Activated CD8-positive, alpha-beta memory T cell treated with anti-CD3 and anti-CD28 coated beads, Interleukin-2, amount 10 ng/mL, durations not matched to agents 7 days and 5 days (primary cell): ENCODE measurements around the gene PLCD3. TPM values are rescaled to one million over a fixed set of nuclear protein-coding genes. Genes with fewer than 3 reads are reported as not detected.

Experiments
- ATAC-seq: fragments of 150-1000 bp; cut with Tn5 transposase; one replicate; pipeline ENCODE4 v1.10.0; 2021; ENCODE audit warnings: moderate library complexity
- CTCF ChIA-PET: fragments of 350-600 bp; sonication (Branson Sonifier 250); formaldehyde crosslinking; loops from one replicate; lab custom pipeline; 2021; ENCODE audit warnings: antibody characterized with exemption; lab: Charles Lee
- DNase-seq: peaks from one replicate; pipeline ENCODE4 v3.0.0-alpha.2; 2020
- H3K27ac Mint-ChIP-seq: one replicate; pipeline ENCODE4 v1.8.0; 2021; ENCODE audit warnings: mild to moderate bottlenecking, mixed read lengths
- H3K27me3 Mint-ChIP-seq: one replicate; pipeline ENCODE4 v1.8.0; 2021; ENCODE audit warnings: mixed read lengths
- H3K36me3 Mint-ChIP-seq: one replicate; pipeline ENCODE4 v1.8.0; 2021; ENCODE audit warnings: mild to moderate bottlenecking, mixed read lengths
- H3K4me1 Mint-ChIP-seq: one replicate; pipeline ENCODE4 v1.8.0; 2021; ENCODE audit warnings: mixed read lengths
- H3K4me3 Mint-ChIP-seq: one replicate; pipeline ENCODE4 v1.8.0; 2021; ENCODE audit warnings: mild to moderate bottlenecking, moderate library complexity, mixed read lengths
- H3K9me3 Mint-ChIP-seq: one replicate; pipeline ENCODE4 v1.8.0; 2022; ENCODE audit warnings: low read depth, mixed read lengths
- total RNA-seq, 2 experiments: library from RNA; stranded (reverse); gene quantifications; one replicate each; pipeline ENCODE4 v1.2.3, GENCODE V29; 2021

The PLCD3 gene
- 1 to 10 TPM; 2.6 to 5.2 TPM for total RNA-seq

- Mint-ChIP-seq H3K27ac (peak within 1 kb of the TSS; percentile 82), H3K4me1 (peaks cover 19% of the 10 kb centered on the region), H3K9me3 (no peaks in the 10 kb centered on the region), H3K36me3 (no peaks in the 10 kb centered on the region), H3K27me3 (peaks cover 9% of the 10 kb centered on the region), H3K4me3 (peak within 1 kb of the TSS; percentile 86)
- DNase-seq (no peak), ATAC-seq (peak; percentile 37)
- CTCF ChIA-PET, result interaction anchor here (1.1 to 11.4 kb wide), 7 partner anchors 16 to 354 kb away, joined by 3 to 583 read pairs (median 5); partner anchors contain the start of genes HEXIM1 and HEXIM2
Measured at GRCh38 chr17:45132320-45132571, at the start of gene PLCD3. TSS of gene PLCD3 (minus strand) at chr17:45132515. CDS start at chr17:45132410, 105 bp downstream.

GRCh38 chr17:45177563-45177962 lies 45.2 kb upstream of the PLCD3 start:
- DNase-seq (no peak), ATAC-seq (no peak)
- Mint-ChIP-seq H3K27me3 (no peaks in the 10 kb centered on the region), H3K4me3 (no peak overlapping the region), H3K4me1 (peaks cover 6% of the 10 kb centered on the region), H3K9me3 (no peaks in the 10 kb centered on the region), H3K27ac (no peak overlapping the region), H3K36me3 (no peaks in the 10 kb centered on the region)
- CTCF ChIA-PET, result interaction anchor here (1.9 to 4.4 kb wide), 2 partner anchors 20 to 42 kb away, joined by 11 to 14 read pairs; partner anchors contain the start of gene ACBD4

GRCh38 chr17:45175759-45176115 lies 43.4 kb upstream of the PLCD3 start:
- H3K9me3 Mint-ChIP-seq, result no peaks in the 10 kb centered on the region
- CTCF ChIA-PET, result interaction anchor here (1.2 to 4.4 kb wide), 5 partner anchors 22 to 41 kb away, joined by 3 to 14 read pairs (median 5); partner anchors contain the start of gene ACBD4
- no peak overlapping the region for H3K27ac Mint-ChIP-seq

GRCh38 chr17:45172541-45173286 lies 40.4 kb upstream of the PLCD3 start:
- CTCF ChIA-PET, result interaction anchor here (0.5 to 5.4 kb wide), 11 partner anchors 8 to 380 kb away, joined by 3 to 56 read pairs (median 4); partner anchors contain the start of genes ACBD4, HEXIM1, HEXIM2 and PLCD3
- Mint-ChIP-seq H3K4me1 (peaks cover 21% of the 10 kb centered on the region), H3K36me3 (peaks cover 2% of the 10 kb centered on the region), H3K27ac (peak overlapping the region; percentile 89), H3K4me3 (peak overlapping the region; percentile 48), H3K27me3 (no peaks in the 10 kb centered on the region), H3K9me3 (no peaks in the 10 kb centered on the region)
- peak; percentile 62 for DNase-seq
- peak; percentile 68 for ATAC-seq

More at GRCh38 chr17:45175759-45176115, 43.4 kb upstream of the PLCD3 start:
- DNase-seq, result no peak
- no peak overlapping the region for H3K4me3 Mint-ChIP-seq
- no peaks in the 10 kb centered on the region for H3K27me3 Mint-ChIP-seq
- no peak for ATAC-seq
- H3K4me1 Mint-ChIP-seq, result peaks cover 18% of the 10 kb centered on the region
- no peaks in the 10 kb centered on the region for H3K36me3 Mint-ChIP-seq

- ATAC-seq, result no peak
Measured at GRCh38 chr17:45172232-45172540, 39.9 kb upstream of the PLCD3 start.

GRCh38 chr17:45171338-45172231 lies 39.3 kb upstream of the PLCD3 start:
- no peak overlapping the region for H3K4me3 Mint-ChIP-seq
- DNase-seq (no peak), ATAC-seq (no peak)
- H3K36me3 Mint-ChIP-seq, result peaks cover 2% of the 10 kb centered on the region
- peaks cover 21% of the 10 kb centered on the region for H3K4me1 Mint-ChIP-seq
- H3K9me3 Mint-ChIP-seq, result no peaks in the 10 kb centered on the region
- H3K27me3 Mint-ChIP-seq, result no peaks in the 10 kb centered on the region
- no peak overlapping the region for H3K27ac Mint-ChIP-seq
- CTCF ChIA-PET, result interaction anchor here (0.5 to 5.4 kb wide), 10 partner anchors 11 to 64 kb away, joined by 3 to 56 read pairs (median 4); partner anchors contain the start of genes ACBD4, HEXIM1, HEXIM2 and PLCD3

More at GRCh38 chr17:45172232-45172540, 39.9 kb upstream of the PLCD3 start:
- Mint-ChIP-seq H3K36me3 (peaks cover 2% of the 10 kb centered on the region), H3K4me1 (peaks cover 21% of the 10 kb centered on the region), H3K27ac (no peak overlapping the region), H3K9me3 (no peaks in the 10 kb centered on the region), H3K27me3 (no peaks in the 10 kb centered on the region), H3K4me3 (no peak overlapping the region)
- CTCF ChIA-PET, result interaction anchor here (0.5 to 5.4 kb wide), 10 partner anchors 11 to 64 kb away, joined by 3 to 56 read pairs (median 7); partner anchors contain the start of genes ACBD4, HEXIM1, HEXIM2 and PLCD3
- DNase-seq, result no peak

GRCh38 chr17:45170931-45171337 lies 38.6 kb upstream of the PLCD3 start:
- ATAC-seq, result no peak
- no peak overlapping the region for H3K27ac Mint-ChIP-seq
- H3K4me3 Mint-ChIP-seq, result no peak overlapping the region
- no peaks in the 10 kb centered on the region for H3K9me3 Mint-ChIP-seq
- CTCF ChIA-PET, result interaction anchor here (0.8 to 5.4 kb wide), 6 partner anchors 10 to 47 kb away, joined by 3 to 56 read pairs (median 15); partner anchors contain the start of genes ACBD4, HEXIM1 and HEXIM2
- H3K27me3 Mint-ChIP-seq, result no peaks in the 10 kb centered on the region
- H3K4me1 Mint-ChIP-seq, result peaks cover 21% of the 10 kb centered on the region
- no peak for DNase-seq
- H3K36me3 Mint-ChIP-seq, result peaks cover 3% of the 10 kb centered on the region

GRCh38 chr17:45170280-45170930 lies 38.1 kb upstream of the PLCD3 start:
- H3K4me3 Mint-ChIP-seq, result no peak overlapping the region
- no peaks in the 10 kb centered on the region for H3K27me3 Mint-ChIP-seq
- peaks cover 22% of the 10 kb centered on the region for H3K4me1 Mint-ChIP-seq
- no peak for DNase-seq
- no peak for ATAC-seq
- peaks cover 3% of the 10 kb centered on the region for H3K36me3 Mint-ChIP-seq
- H3K27ac Mint-ChIP-seq, result no peak overlapping the region
- CTCF ChIA-PET, result interaction anchor here (1.2 to 5.4 kb wide), 4 partner anchors 9 to 35 kb away, joined by 3 to 56 read pairs (median 30); partner anchors contain the start of genes ACBD4, HEXIM1 and HEXIM2
- no peaks in the 10 kb centered on the region for H3K9me3 Mint-ChIP-seq

- Mint-ChIP-seq H3K4me3 (no peak overlapping the region), H3K27ac (no peak overlapping the region), H3K27me3 (no peaks in the 10 kb centered on the region), H3K36me3 (peaks cover 3% of the 10 kb centered on the region), H3K9me3 (no peaks in the 10 kb centered on the region), H3K4me1 (peaks cover 30% of the 10 kb centered on the region)
- ATAC-seq (no peak), DNase-seq (no peak)
- CTCF ChIA-PET, result interaction anchor here (5.3 to 5.4 kb wide), 2 partner anchors 19 to 34 kb away, joined by 39 to 56 read pairs; partner anchors contain the start of genes ACBD4 and HEXIM1
Measured at GRCh38 chr17:45168991-45169752, 36.9 kb upstream of the PLCD3 start.

- Mint-ChIP-seq H3K9me3 (no peaks in the 10 kb centered on the region), H3K4me3 (no peak overlapping the region), H3K36me3 (peaks cover 5% of the 10 kb centered on the region), H3K27ac (no peak overlapping the region), H3K27me3 (no peaks in the 10 kb centered on the region), H3K4me1 (peaks cover 24% of the 10 kb centered on the region)
- CTCF ChIA-PET, result interaction anchor here (1.0 to 24.7 kb wide), 4 partner anchors 8 to 33 kb away, joined by 3 to 583 read pairs (median 124); partner anchors contain the start of genes ACBD4, HEXIM1 and PLCD3
- ATAC-seq (no peak), DNase-seq (no peak)
Measured at GRCh38 chr17:45164734-45165269, 32.5 kb upstream of the PLCD3 start.

- peak overlapping the region; percentile 98 for H3K4me3 Mint-ChIP-seq
- H3K27ac Mint-ChIP-seq, result peak overlapping the region; percentile 99
- peaks cover 17% of the 10 kb centered on the region for H3K36me3 Mint-ChIP-seq
- CTCF ChIA-PET, result interaction anchor here (0.7 to 24.7 kb wide), 12 partner anchors 10 to 152 kb away, joined by 3 to 583 read pairs (median 4); partner anchors contain the start of genes ACBD4, HEXIM1 and PLCD3
- DNase-seq (no peak), ATAC-seq (no peak)
- no peaks in the 10 kb centered on the region for H3K27me3 Mint-ChIP-seq
- H3K4me1 Mint-ChIP-seq, result peaks cover 38% of the 10 kb centered on the region
- H3K9me3 Mint-ChIP-seq, result no peaks in the 10 kb centered on the region
Measured at GRCh38 chr17:45162025-45162687, 29.8 kb upstream of the PLCD3 start.
